T-helper 22 cell (primary cell): ENCODE results near the gene SSC5D.

ENCODE experiments used
- DNase-seq: peaks from one replicate; pipeline ENCODE4 v3.0.0-alpha.2; 2020; ENCODE audit warnings: low read depth

Gene SSC5D

GRCh38 chr19:55473225-55474012 lies 14.8 kb upstream of the SSC5D start:
- DNase-seq: no peak

- no peak for DNase-seq
These were observed 13.7 kb upstream of the SSC5D start for GRCh38 chr19:55474269-55475265.

- DNase-seq: peak; percentile 96
These were observed 12.0 kb upstream of the SSC5D start, which contains the start of gene ZNF628 for GRCh38 chr19:55476100-55476775. Gene ZNF628, plus strand, starts transcription at chr19:55476617. Its CDS starts 3,294 bp downstream, at chr19:55479911.

GRCh38 chr19:55477905-55478304 lies 10.3 kb upstream of the SSC5D start:
- DNase-seq: no peak

- DNase-seq: no peak
These were observed 9.9 kb upstream of the SSC5D start for GRCh38 chr19:55478364-55478763.

- no peak for DNase-seq
These were observed 9.2 kb upstream of the SSC5D start for GRCh38 chr19:55479045-55479444.

GRCh38 chr19:55479451-55480230 lies 8.6 kb upstream of the SSC5D start:
- no peak for DNase-seq

- DNase-seq: no peak
These were observed 7.0 kb upstream of the SSC5D start for GRCh38 chr19:55481148-55481793.

- DNase-seq: no peak
These were observed 6.5 kb upstream of the SSC5D start for GRCh38 chr19:55481794-55482155.

- DNase-seq: no peak
These were observed 5.9 kb upstream of the SSC5D start for GRCh38 chr19:55482156-55482961.

- DNase-seq: no peak
These were observed 5.1 kb upstream of the SSC5D start for GRCh38 chr19:55482967-55483705.

- no peak for DNase-seq
These were observed 4.3 kb upstream of the SSC5D start for GRCh38 chr19:55483706-55484592.

GRCh38 chr19:55484593-55485438 lies 3.4 kb upstream of the SSC5D start, which contains the start of gene NAT14:
Gene NAT14, plus strand, starts transcription at chr19:55485188. Its CDS starts 521 bp downstream, at chr19:55485709.
- peak; percentile 42 for DNase-seq

GRCh38 chr19:55485439-55486011 lies 2.7 kb upstream of the SSC5D start:
- no peak for DNase-seq

- DNase-seq: no peak
These were observed 1.9 kb upstream of the SSC5D start for GRCh38 chr19:55486043-55486970.
